ENCODE results near the gene LY6G6F.

Gene LY6G6F

GRCh38 chr6:31687321-31687720 lies 19.3 kb upstream of the LY6G6F start:
- ChIA-PET CTCF (interaction anchor here (0.5 kb wide), 1 partner anchor 144 kb away, joined by 3 read pairs; no protein-coding TSS in a partner anchor), POLR2A (interaction anchor here (1.9 kb wide), 1 partner anchor 16 kb away, joined by 6 read pairs; the partner anchor contains the start of gene ABHD16A)
- no peak for DNase-seq (ENCODE audit: extremely low spot score)
- TF ChIP-seq BHLHE40 (IDR thresholded peaks at IDR 0.05; ENCODE audit: borderline replicate concordance) (no peak), TARDBP (IDR thresholded peaks at IDR 0.05) (no peak), FOXA1 (IDR thresholded peaks at IDR 0.05) (no peak), FOXM1 (IDR thresholded peaks at IDR 0.05; ENCODE audit: borderline replicate concordance) (no peak), NFRKB (IDR thresholded peaks at IDR 0.05) (no peak), PKNOX1 (IDR thresholded peaks at IDR 0.05) (no peak), HDGF (IDR thresholded peaks at IDR 0.05; ENCODE audit: borderline replicate concordance) (no peak), SP1 (IDR thresholded peaks at IDR 0.05) (no peak), ELF4 (IDR thresholded peaks at IDR 0.05) (no peak), FOXK2 (IDR thresholded peaks at IDR 0.05) (no peak), CTBP1 (IDR thresholded peaks at IDR 0.05; ENCODE audit: borderline replicate concordance) (no peak), L3MBTL2 (conservative IDR thresholded peaks at IDR 0.05) (no peak), ARNT (IDR thresholded peaks at IDR 0.05) (no peak), SUZ12 (IDR thresholded peaks at IDR 0.05) (no peak), ZNF384 (IDR thresholded peaks at IDR 0.05) (no peak), LEF1 (IDR thresholded peaks at IDR 0.05; ENCODE audit: borderline replicate concordance) (no peak)

DNA sequence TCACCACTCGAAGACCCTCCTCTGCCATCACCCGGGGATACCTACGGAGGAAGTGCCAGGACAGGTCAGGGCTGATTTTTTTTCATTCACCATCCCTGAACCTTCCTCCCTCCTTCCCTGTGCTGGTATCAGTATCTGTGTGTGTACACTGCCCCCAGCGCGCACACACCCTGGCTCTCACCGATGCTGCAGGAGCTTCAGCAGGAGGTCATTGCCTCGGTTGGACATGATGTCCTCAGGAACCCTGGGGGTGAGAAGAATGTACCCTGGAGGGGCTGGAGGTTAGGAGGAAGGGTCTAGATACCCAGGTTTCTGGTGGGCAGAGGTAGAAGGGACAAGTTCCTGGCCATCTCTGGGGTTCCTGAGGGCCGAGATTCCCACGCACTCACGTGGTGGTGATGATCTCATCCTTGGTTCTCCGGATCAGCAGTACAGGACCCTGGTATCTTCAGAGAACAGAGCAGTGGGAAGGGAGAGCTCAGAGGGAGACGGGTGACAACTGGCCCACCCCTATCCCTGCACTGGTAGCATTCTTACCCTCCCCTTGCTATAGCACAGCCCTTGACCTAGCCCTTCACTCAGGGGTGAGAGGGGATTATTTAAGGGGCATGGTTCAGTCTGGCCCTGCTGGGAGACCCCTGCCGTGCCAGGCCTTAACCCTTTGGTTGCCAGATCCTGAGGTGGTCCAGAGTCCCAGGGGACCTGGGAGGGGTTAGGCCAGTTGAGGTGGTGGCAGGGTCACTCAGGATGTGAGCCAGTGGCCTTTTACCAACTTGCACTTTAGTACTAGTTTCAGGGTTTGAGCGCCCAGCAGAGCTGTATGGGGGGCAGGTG lies 18.6 kb upstream of the LY6G6F start:
- TF ChIP-seq ZNF384 (IDR thresholded peaks at IDR 0.05): no peak
- no peak for TF ChIP-seq LEF1 (IDR thresholded peaks at IDR 0.05; ENCODE audit: borderline replicate concordance)
- no peak for TF ChIP-seq FOXK2 (IDR thresholded peaks at IDR 0.05)
- TF ChIP-seq ARNT (IDR thresholded peaks at IDR 0.05): no peak
- TF ChIP-seq NFRKB (IDR thresholded peaks at IDR 0.05): no peak
- TF ChIP-seq CTBP1 (IDR thresholded peaks at IDR 0.05; ENCODE audit: borderline replicate concordance): no peak
- no peak for TF ChIP-seq SP1 (IDR thresholded peaks at IDR 0.05)
- TF ChIP-seq BHLHE40 (IDR thresholded peaks at IDR 0.05; ENCODE audit: borderline replicate concordance): no peak
- TF ChIP-seq L3MBTL2 (conservative IDR thresholded peaks at IDR 0.05): no peak
- no peak for TF ChIP-seq ELF4 (IDR thresholded peaks at IDR 0.05)
- TF ChIP-seq FOXA1 (IDR thresholded peaks at IDR 0.05): no peak
- TF ChIP-seq HDGF (IDR thresholded peaks at IDR 0.05; ENCODE audit: borderline replicate concordance): no peak
- TF ChIP-seq PKNOX1 (IDR thresholded peaks at IDR 0.05): no peak
- ChIA-PET CTCF (no interaction called here), POLR2A (interaction anchor here (1.7 to 1.9 kb wide), 2 partner anchors 15 to 52 kb away, joined by 6 to 7 read pairs; partner anchors contain the start of genes ABHD16A and MSH5)
- no peak for DNase-seq (ENCODE audit: extremely low spot score)

- ChIA-PET POLR2A (interaction anchor here (0.9 to 6.3 kb wide), 4 partner anchors 13 to 138 kb away, joined by 3 to 30 read pairs (median 6); partner anchors contain the start of genes ABHD16A, C6orf47, HSPA1B and MSH5), CTCF (interaction anchor here (0.6 kb wide), 1 partner anchor 11 kb away, joined by 3 read pairs; no protein-coding TSS in a partner anchor)
- DNase-seq (ENCODE audit: extremely low spot score): peak; percentile 42
- TF ChIP-seq SP1 (IDR thresholded peaks at IDR 0.05) (no peak), FOXM1 (IDR thresholded peaks at IDR 0.05; ENCODE audit: borderline replicate concordance) (no peak), NFRKB (IDR thresholded peaks at IDR 0.05) (no peak), ZNF384 (IDR thresholded peaks at IDR 0.05) (no peak), ELF4 (IDR thresholded peaks at IDR 0.05) (no peak)
These were observed 17.2 kb upstream of the LY6G6F start for GRCh38 chr6:31689249-31690110.

DNA sequence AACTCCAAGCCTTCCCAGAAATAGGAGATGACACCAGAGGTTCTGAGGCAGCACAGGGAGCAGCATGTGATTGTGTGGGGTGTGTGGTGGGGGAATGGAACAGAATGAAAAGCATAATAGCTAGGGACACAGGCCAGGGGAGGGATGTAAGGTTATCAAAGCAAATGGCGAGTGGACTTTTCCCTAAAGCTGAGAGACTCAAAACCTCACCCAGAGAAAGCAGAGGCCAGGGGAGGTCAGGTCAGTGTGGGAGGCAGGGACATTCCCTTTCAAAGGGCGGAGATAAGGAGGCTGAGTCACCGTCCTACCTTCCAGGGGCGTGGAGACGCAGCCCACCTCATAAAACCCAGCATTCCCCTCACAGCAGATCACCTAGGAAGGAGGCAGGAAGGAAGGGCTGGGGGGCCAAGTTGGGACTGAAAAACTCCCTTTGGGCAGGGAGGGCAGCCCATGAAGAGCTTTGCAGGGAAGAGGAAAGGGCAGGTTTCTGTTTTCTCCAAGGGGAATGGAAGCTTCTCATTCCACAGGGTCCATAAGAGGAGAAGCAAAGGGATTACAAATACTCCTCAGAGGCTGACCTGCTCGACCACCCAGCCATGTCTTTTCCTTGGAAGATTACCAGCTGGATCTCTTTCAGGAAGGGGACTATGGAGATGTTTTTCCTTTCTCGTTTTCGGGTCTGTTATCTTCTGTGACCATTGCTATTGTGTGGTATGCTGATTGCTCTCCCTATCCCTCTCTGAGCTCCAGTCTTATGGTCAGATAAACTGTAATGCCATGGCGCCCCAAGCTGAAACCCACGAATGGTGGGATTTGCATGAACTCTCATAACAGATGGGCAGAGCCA lies 16.2 kb upstream of the LY6G6F start:
- no peak for DNase-seq (ENCODE audit: extremely low spot score)
- ChIA-PET CTCF (interaction anchor here (0.6 kb wide), 1 partner anchor 10 kb away, joined by 3 read pairs; no protein-coding TSS in a partner anchor), POLR2A (interaction anchor here (0.9 to 6.3 kb wide), 5 partner anchors 12 to 137 kb away, joined by 3 to 30 read pairs (median 4); partner anchors contain the start of genes ABHD16A, C6orf47, GPANK1 and HSPA1B)
- TF ChIP-seq SP1 (IDR thresholded peaks at IDR 0.05) (no peak), L3MBTL2 (conservative IDR thresholded peaks at IDR 0.05) (no peak)

GRCh38 chr6:31691078-31691463 lies 15.6 kb upstream of the LY6G6F start:
- TF ChIP-seq LEF1 (IDR thresholded peaks at IDR 0.05; ENCODE audit: borderline replicate concordance): no peak
- TF ChIP-seq ARNT (IDR thresholded peaks at IDR 0.05): no peak
- TF ChIP-seq ZNF384 (IDR thresholded peaks at IDR 0.05): no peak
- TF ChIP-seq TARDBP (IDR thresholded peaks at IDR 0.05): no peak
- no peak for TF ChIP-seq NFRKB (IDR thresholded peaks at IDR 0.05)
- TF ChIP-seq CTBP1 (IDR thresholded peaks at IDR 0.05; ENCODE audit: borderline replicate concordance): no peak
- no peak for TF ChIP-seq FOXM1 (IDR thresholded peaks at IDR 0.05; ENCODE audit: borderline replicate concordance)
- TF ChIP-seq ELF4 (IDR thresholded peaks at IDR 0.05): no peak
- TF ChIP-seq HDGF (IDR thresholded peaks at IDR 0.05; ENCODE audit: borderline replicate concordance): no peak
- TF ChIP-seq PKNOX1 (IDR thresholded peaks at IDR 0.05): no peak
- no peak for TF ChIP-seq FOXK2 (IDR thresholded peaks at IDR 0.05)
- TF ChIP-seq BHLHE40 (IDR thresholded peaks at IDR 0.05; ENCODE audit: borderline replicate concordance): no peak
- no peak for TF ChIP-seq SUZ12 (IDR thresholded peaks at IDR 0.05)
- no peak for TF ChIP-seq L3MBTL2 (conservative IDR thresholded peaks at IDR 0.05)
- POLR2A ChIA-PET: interaction anchor here (1.2 to 6.3 kb wide), 3 partner anchors 12 to 49 kb away, joined by 4 to 30 read pairs (median 6); partner anchors contain the start of genes ABHD16A, GPANK1 and MSH5
- CTCF ChIA-PET: no interaction called here
- DNase-seq (ENCODE audit: extremely low spot score): no peak

Measured in HEK293T (cell line).